Kidney (tissue), 14 donors: ENCODE measurements around the gene AURKA. TPM values are rescaled to one million over a fixed set of nuclear protein-coding genes. Genes with fewer than 3 reads are reported as not detected.

Experiments used
- DNase-seq, 5 donors: peaks; one replicate each; pipeline ENCODE4 v3.0.0-alpha.2; 2013 to 2020
- FAIRE-seq: peaks from 2 replicates; lab custom pipeline; 2012; peaks lifted over from hg19 to GRCh38; lab: Jason Lieb, UNC
- H3K27ac ChIP-seq, 2 donors: one replicate each; pipeline ENCODE4 v1.7.0; 2013; ENCODE audit warnings: low read depth in 2 of 2, low read length in 2 of 2, inconsistent platforms in 1 of 2
- H3K27me3 ChIP-seq: one replicate; pipeline ENCODE4 v1.7.1; 2013; ENCODE audit warnings: low read length, inconsistent platforms; ENCODE audit not compliant: control insufficient read depth, insufficient read depth
- H3K36me3 ChIP-seq, 3 donors: one replicate each; pipeline versions ENCODE4 v1.7.0 to v1.7.1; 2013; ENCODE audit warnings: low read length in 3 of 3, control low read depth in 1 of 3, inconsistent platforms in 1 of 3; ENCODE audit not compliant: insufficient read depth in 3 of 3, control insufficient read depth in 2 of 3
- H3K4me1 ChIP-seq, 3 donors: one replicate each; pipeline versions ENCODE4 v1.7.0 to v1.7.1; 2013; ENCODE audit warnings: low read length in 3 of 3, inconsistent platforms in 1 of 3, low read depth in 1 of 3; ENCODE audit not compliant: control insufficient read depth in 2 of 3, insufficient read depth in 2 of 3
- H3K4me3 ChIP-seq, 3 donors: one replicate each; pipeline versions ENCODE4 v1.7.0 to v1.8.1; 2013; ENCODE audit warnings: low read length in 3 of 3, control low read depth in 1 of 3, inconsistent platforms in 1 of 3
- H3K9ac ChIP-seq, 3 donors: one replicate each; pipeline versions ENCODE4 v1.7.0 to v1.7.1; 2013; ENCODE audit warnings: low read length in 3 of 3, control low read depth in 1 of 3, inconsistent platforms in 1 of 3
- H3K9me3 ChIP-seq, 3 donors: one replicate each; pipeline versions ENCODE4 v1.7.0 to v1.7.1; 2013; ENCODE audit warnings: low read length in 3 of 3, control low read depth in 1 of 3, inconsistent platforms in 1 of 3; ENCODE audit not compliant: control insufficient read depth in 2 of 3, insufficient read depth in 1 of 3
- CTCF ChIP-seq: IDR thresholded peaks from 3 replicates; pipeline ENCODE4 v1.5.1; 2012; ENCODE audit warnings: mild to moderate bottlenecking, moderate library complexity, borderline replicate concordance; ENCODE audit not compliant: insufficient read depth; ENCODE audit errors: extremely low read depth
- intact Hi-C: fragments of 100-400 bp; cut with DNase I; formaldehyde crosslinking; loops from one replicate; pipeline ENCODE4 v1.11.1; 2022
- polyA plus RNA-seq: library from polyadenylated mRNA; stranded (reverse); fragments of 350-450 nt; fragmentation: Illumina TruSeq; extraction: RNeasy Lipid Tissue Mini Kit (QIAGEN cat#74804); gene quantifications from one replicate; pipeline ENCODE4 v1.2.3, GENCODE V29; 2014; ENCODE audit warnings: low read depth, low replicate concordance; ENCODE audit not compliant: insufficient read depth
- total RNA-seq: library from RNA; stranded (reverse); fragmentation: NEBNext Ultra II Directional; extraction: Animal tissue kit (Norgen Biotek cat#: 25700); gene quantifications from one replicate; pipeline ENCODE4 v1.2.1, GENCODE V29; 2021
- donor health status: control.
- donor health status: control.
- donor health status: control.
- donor health status: control.
- donor health status: control.
- donor health status: DM: yes; HTN: yes; CAD: no.
- donor health status: Normal renal cell carcinoma (clear cell type).

AURKA gene
- total and polyA plus RNA-seq, 2 donors from 2014 or later: 2.7 to 3.3 TPM

- Histone ChIP-seq H3K9ac (no peak overlapping the region), H3K27ac (no peak overlapping the region), H3K4me3 (no peak overlapping the region), H3K4me1 (no peaks in the 10 kb centered on the region), H3K27me3 (no peaks in the 10 kb centered on the region), H3K36me3 (peaks cover 0 to 4% (median 0%) of the 10 kb centered on the region in 3 donors), H3K9me3 (no peaks in the 10 kb centered on the region)
- FAIRE-seq (no peak), DNase-seq (no peak)
- no peak for TF ChIP-seq CTCF
- intact Hi-C loops: no loop called here
These were observed 15.7 kb downstream of the AURKA start for GRCh38 chr20:56376331-56376730.

DNA sequence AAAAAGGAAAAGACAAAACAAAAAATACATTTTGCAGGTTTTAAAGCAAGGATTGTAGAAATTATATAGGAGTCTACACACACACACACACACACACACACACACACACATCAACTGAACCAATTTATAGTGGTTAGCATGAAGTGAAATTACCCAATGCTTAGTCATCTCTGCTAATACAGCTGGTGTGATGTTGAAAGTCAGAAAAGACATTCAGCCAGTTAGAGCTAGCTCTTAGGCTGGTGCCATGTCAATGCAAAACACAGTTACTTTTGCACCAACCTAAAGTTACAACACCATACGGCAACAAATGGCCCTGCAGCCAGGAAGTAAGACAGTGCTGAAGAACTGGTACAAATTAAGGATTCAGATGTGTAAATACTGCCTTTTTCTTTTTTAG is 18.1 kb downstream of the AURKA start:
- Histone ChIP-seq H3K36me3 (peaks cover 0 to 4% (median 0%) of the 10 kb centered on the region in 3 donors), H3K27me3 (no peaks in the 10 kb centered on the region), H3K9ac (no peak overlapping the region), H3K9me3 (no peaks in the 10 kb centered on the region), H3K27ac (no peak overlapping the region), H3K4me1 (no peaks in the 10 kb centered on the region), H3K4me3 (no peak overlapping the region)
- intact Hi-C loops: no loop called here
- DNase-seq: no peak
- TF ChIP-seq CTCF: no peak
- FAIRE-seq: no peak

DNA sequence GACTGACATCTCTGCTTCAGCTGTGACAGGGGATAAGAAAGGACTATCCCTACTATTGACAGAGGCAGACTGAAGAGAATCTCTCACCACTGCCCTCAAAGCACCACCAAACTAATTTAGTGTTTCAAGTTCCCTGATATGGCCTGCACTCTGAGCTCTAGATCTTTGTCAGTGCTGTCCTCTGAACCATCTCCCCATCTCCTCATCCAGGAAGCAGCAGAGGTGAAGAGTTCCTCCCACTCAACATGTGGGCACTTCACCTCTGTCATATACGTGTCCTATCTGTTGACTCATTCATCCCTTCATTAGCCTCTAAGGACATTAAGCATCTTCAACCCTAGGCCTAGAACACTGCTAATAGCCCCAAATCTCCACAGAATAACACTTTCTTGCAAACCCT is 19.2 kb downstream of the AURKA start:
- Histone ChIP-seq H3K4me1 (no peaks in the 10 kb centered on the region), H3K27me3 (no peaks in the 10 kb centered on the region), H3K9ac (no peak overlapping the region), H3K27ac (no peak overlapping the region), H3K9me3 (no peaks in the 10 kb centered on the region), H3K36me3 (peaks cover 0 to 9% (median 1%) of the 10 kb centered on the region in 3 donors), H3K4me3 (no peak overlapping the region)
- no peak for TF ChIP-seq CTCF
- FAIRE-seq (no peak), DNase-seq (no peak)
- intact Hi-C loops: no loop called here

- Histone ChIP-seq H3K36me3 (peaks cover 0 to 13% (median 0%) of the 10 kb centered on the region in 3 donors), H3K9ac (no peak overlapping the region), H3K4me1 (no peaks in the 10 kb centered on the region), H3K27me3 (no peaks in the 10 kb centered on the region), H3K9me3 (no peaks in the 10 kb centered on the region), H3K4me3 (no peak overlapping the region), H3K27ac (no peak overlapping the region)
- intact Hi-C loops: no loop called here
- DNase-seq (no peak), FAIRE-seq (no peak)
- TF ChIP-seq CTCF: no peak
These were observed 20.0 kb downstream of the AURKA start for GRCh38 chr20:56371977-56372376.
